ACC112 (cell line): ENCODE data around the gene PPM1J.

ENCODE experiments used
- H2AFZ ChIP-seq: fragments of 200-600 bp; sonication (generic); one replicate; pipeline ENCODE4 v1.6.0; 2017; ENCODE audit warnings: antibody characterized with exemption, low read length; ENCODE audit not compliant: unreplicated experiment
- H3K27ac ChIP-seq: fragments of 200-600 bp; sonication (generic); 2 replicates; pipeline ENCODE4 v1.5.1; 2014; ENCODE audit warnings: low read depth, mild to moderate bottlenecking, antibody characterized with exemption, low read length, moderate library complexity
- H3K27me3 ChIP-seq: fragments of 200-600 bp; sonication (generic); 2 replicates; pipeline ENCODE4 v1.6.1; 2014; ENCODE audit warnings: mild to moderate bottlenecking, antibody characterized with exemption, low read length, moderate library complexity, mixed read lengths; ENCODE audit not compliant: insufficient read depth
- H3K36me3 ChIP-seq: fragments of 200-600 bp; sonication (generic); 2 replicates; pipeline ENCODE4 v1.6.1; 2016; ENCODE audit warnings: mild to moderate bottlenecking, antibody characterized with exemption, low read length, moderate library complexity, mixed read lengths; ENCODE audit not compliant: insufficient read depth
- H3K4me1 ChIP-seq: fragments of 200-600 bp; sonication (generic); one replicate; pipeline ENCODE4 v1.6.1; 2016; ENCODE audit warnings: low read length, mixed read lengths; ENCODE audit not compliant: insufficient read depth, unreplicated experiment, control insufficient read depth
- H3K4me3 ChIP-seq: fragments of 200-600 bp; sonication (generic); 2 replicates; pipeline ENCODE4 v1.5.1; 2014; ENCODE audit warnings: mild to moderate bottlenecking, low read depth, low read length
- H3K79me2 ChIP-seq: fragments of 200-600 bp; sonication (generic); one replicate; pipeline ENCODE4 v1.6.0; 2016; ENCODE audit warnings: low read length; ENCODE audit not compliant: control insufficient read depth, unreplicated experiment, insufficient read depth

PPM1J gene

GRCh38 chr1:112672842-112673241 is 42.3 kb downstream of the PPM1J start:
- no peaks in the 10 kb centered on the region for H3K27me3 ChIP-seq
- H3K36me3 ChIP-seq: peaks cover 17% of the 10 kb centered on the region
- H3K27ac ChIP-seq: peak overlapping the region; percentile 78
- no peak overlapping the region for H3K4me3 ChIP-seq
- peaks cover 28% of the 10 kb centered on the region for H3K79me2 ChIP-seq
- H2AFZ ChIP-seq: no peak overlapping the region
- peaks cover 44% of the 10 kb centered on the region for H3K4me1 ChIP-seq

GRCh38 chr1:112672009-112672408 is 43.1 kb downstream of the PPM1J start:
- Histone ChIP-seq H2AFZ (no peak overlapping the region), H3K4me1 (peaks cover 38% of the 10 kb centered on the region), H3K27me3 (no peaks in the 10 kb centered on the region), H3K36me3 (peaks cover 21% of the 10 kb centered on the region), H3K79me2 (peaks cover 19% of the 10 kb centered on the region), H3K4me3 (no peak overlapping the region), H3K27ac (peak overlapping the region; percentile 78; the same call in 1 of the 2 replicates)

- no peaks in the 10 kb centered on the region for H3K79me2 ChIP-seq
- no peaks in the 10 kb centered on the region for H3K27me3 ChIP-seq
- H3K4me1 ChIP-seq: peaks cover 4% of the 10 kb centered on the region
- no peak overlapping the region for H3K4me3 ChIP-seq
- H3K36me3 ChIP-seq: peaks cover 43% of the 10 kb centered on the region
- no peak overlapping the region for H3K27ac ChIP-seq
- no peak overlapping the region for H2AFZ ChIP-seq
These were observed 48.2 kb downstream of the PPM1J start for GRCh38 chr1:112666946-112667345.

GRCh38 chr1:112665857-112666256 is 49.3 kb downstream of the PPM1J start:
- Histone ChIP-seq H2AFZ (no peak overlapping the region), H3K27ac (no peak overlapping the region), H3K27me3 (no peaks in the 10 kb centered on the region), H3K4me1 (peaks cover 4% of the 10 kb centered on the region), H3K36me3 (peaks cover 43% of the 10 kb centered on the region), H3K4me3 (no peak overlapping the region), H3K79me2 (no peaks in the 10 kb centered on the region)
